Measurements from ENCODE around the gene NDUFA3.
A peak's percentile ranks its signal among the peaks of the same experiment; 100 is the strongest.

Gene NDUFA3

DNA sequence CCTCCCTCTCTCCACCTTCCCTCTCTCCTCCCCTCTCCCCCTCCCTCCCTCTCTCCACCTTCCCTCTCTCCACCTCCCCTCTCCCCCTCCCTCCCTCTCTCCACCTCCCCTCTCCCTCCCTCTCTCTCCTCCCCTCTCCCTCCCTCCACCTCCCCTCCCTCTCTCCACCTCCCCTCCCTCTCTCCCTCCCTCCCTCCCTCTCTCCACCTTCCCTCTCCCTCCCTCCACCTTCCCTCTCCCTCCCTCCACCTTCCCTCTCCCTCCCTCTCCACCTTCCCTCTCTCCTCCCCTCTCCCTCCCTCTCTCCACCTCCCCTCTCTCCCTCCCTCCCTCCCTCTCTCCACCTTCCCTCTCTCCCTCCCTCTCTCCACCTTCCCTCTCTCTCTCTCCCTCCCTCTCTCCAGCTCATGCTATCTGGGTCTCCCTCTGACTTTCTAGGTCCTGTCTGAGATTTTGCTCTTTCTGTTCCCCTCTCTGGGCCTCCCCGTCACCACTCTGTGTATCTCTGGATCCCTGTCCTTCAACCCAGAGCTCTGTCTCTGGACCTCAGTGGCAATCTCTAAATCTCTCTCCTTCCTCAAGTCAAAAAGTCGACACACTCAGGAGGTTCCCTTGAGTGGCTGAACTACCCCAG lies 31.4 kb downstream of the NDUFA3 start:
- no peak for DNase-seq
- in situ Hi-C loops (cut with HindIII; ENCODE audit: low pct_ligation_motif_present, low pct_unique_long_range_greater_than_20kb, low sequenced_read_pairs), result no loop called here

DNA sequence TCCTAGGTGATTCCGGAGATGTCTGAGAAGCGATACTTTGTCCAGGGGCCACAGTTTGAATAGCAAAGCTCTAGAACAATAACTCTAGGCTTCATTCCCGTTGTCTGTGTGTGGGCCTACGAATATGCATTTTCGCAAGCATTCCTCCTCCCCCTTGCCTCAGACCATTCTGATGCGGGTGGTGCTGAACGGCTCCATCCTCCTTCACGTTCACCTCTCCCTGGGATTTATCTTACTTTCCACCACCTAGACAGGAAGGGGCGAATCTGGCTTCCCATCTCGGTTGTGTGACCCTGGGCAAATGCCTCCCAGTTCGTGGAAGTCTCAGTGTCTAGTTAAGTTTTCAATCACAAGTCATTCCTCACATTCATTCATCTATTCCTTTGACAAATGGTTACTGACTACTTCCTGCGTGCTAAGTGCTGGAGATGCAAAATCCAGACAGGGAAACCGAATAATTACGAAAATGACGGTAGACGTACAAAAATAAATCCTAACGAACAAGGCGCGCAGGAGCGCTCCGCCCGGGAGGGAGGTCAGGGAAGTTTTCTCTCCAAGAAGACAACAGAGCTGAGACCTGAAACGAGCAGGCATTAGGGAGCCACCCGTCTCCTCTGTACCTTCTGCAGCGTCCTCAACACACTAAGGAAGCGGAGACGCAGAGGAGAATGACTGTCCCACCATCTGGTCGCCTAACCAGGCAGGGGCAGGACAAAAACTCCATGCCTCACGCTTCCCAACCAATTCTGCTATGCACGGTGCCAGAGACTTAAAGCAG lies 33.6 kb downstream of the NDUFA3 start:
- in situ Hi-C loops (cut with HindIII; ENCODE audit: low pct_ligation_motif_present, low pct_unique_long_range_greater_than_20kb, low sequenced_read_pairs), result no loop called here
- DNase-seq, result no peak

- in situ Hi-C loops (cut with HindIII; ENCODE audit: low pct_ligation_motif_present, low pct_unique_long_range_greater_than_20kb, low sequenced_read_pairs), result no loop called here
- peak; percentile 98 for DNase-seq
These were observed 34.4 kb downstream of the NDUFA3 start for GRCh38 chr19:54136864-54137698.

- in situ Hi-C loops (cut with HindIII; ENCODE audit: low pct_ligation_motif_present, low pct_unique_long_range_greater_than_20kb, low sequenced_read_pairs), result no loop called here
- DNase-seq, result peak; percentile 19
These were observed 35.2 kb downstream of the NDUFA3 start, which contains the start of gene CNOT3 for GRCh38 chr19:54137699-54138488. TSS of gene CNOT3 (plus strand) at chr19:54137762. CDS start at chr19:54142979, 5,217 bp downstream.

- in situ Hi-C loops (cut with HindIII; ENCODE audit: low pct_ligation_motif_present, low pct_unique_long_range_greater_than_20kb, low sequenced_read_pairs), result no loop called here
- no peak for DNase-seq
These were observed 36.0 kb downstream of the NDUFA3 start for GRCh38 chr19:54138489-54139256.

GRCh38 chr19:54141356-54141755 lies 38.7 kb downstream of the NDUFA3 start:
- DNase-seq, result no peak
- in situ Hi-C loops (cut with HindIII; ENCODE audit: low pct_ligation_motif_present, low pct_unique_long_range_greater_than_20kb, low sequenced_read_pairs), result no loop called here

GRCh38 chr19:54142166-54142780 lies 39.6 kb downstream of the NDUFA3 start:
- no peak for DNase-seq
- in situ Hi-C loops (cut with HindIII; ENCODE audit: low pct_ligation_motif_present, low pct_unique_long_range_greater_than_20kb, low sequenced_read_pairs), result no loop called here

DNA sequence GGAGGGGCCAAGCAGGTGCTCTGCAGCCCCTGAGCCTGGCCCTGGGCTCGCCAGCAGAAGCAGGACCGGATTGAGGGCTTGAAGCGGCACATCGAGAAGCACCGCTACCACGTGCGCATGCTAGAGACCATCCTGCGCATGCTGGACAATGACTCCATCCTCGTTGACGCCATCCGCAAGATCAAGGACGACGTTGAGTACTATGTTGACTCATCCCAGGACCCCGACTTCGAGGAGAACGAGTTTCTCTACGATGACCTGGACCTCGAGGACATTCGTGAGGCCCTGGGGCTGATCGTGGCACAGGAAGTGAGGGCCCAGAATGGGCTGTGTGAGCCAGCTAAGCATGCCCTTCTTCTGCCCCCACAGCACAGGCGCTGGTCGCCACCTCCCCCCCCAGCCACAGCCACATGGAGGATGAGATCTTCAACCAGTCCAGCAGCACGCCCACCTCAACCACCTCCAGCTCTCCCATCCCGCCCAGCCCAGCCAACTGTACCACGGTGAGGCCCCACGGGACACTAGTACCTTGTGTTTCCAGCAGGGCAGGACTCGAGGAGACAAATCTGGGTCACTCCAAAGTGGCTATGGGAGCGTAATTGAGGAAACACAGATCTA lies 43.0 kb downstream of the NDUFA3 start:
- in situ Hi-C loops (cut with HindIII; ENCODE audit: low pct_ligation_motif_present, low pct_unique_long_range_greater_than_20kb, low sequenced_read_pairs), result no loop called here
- no peak for DNase-seq

DNA sequence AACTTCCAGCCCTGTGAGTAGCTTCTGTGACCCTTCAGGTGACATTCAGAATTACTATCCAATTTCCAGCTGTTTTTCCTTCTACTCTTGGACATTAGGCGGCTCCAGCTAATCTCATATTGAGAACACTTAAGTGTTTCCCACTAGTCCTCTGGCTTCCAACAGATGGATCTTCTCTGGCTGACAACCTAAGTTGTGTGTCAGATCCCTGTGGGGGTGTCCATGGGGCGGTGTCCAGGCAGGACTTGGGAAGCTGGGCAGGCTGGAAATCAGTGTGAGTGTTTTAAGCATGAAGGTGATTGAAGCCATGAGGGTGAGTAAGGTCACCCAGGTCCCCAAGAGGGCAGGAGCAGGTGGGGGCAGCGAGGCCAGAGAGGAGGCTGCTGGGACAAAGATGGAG lies 45.0 kb downstream of the NDUFA3 start:
- DNase-seq, result no peak
- in situ Hi-C loops (cut with HindIII; ENCODE audit: low pct_ligation_motif_present, low pct_unique_long_range_greater_than_20kb, low sequenced_read_pairs), result no loop called here

GRCh38 chr19:54148158-54148557 lies 45.5 kb downstream of the NDUFA3 start:
- DNase-seq, result no peak
- in situ Hi-C loops (cut with HindIII; ENCODE audit: low pct_ligation_motif_present, low pct_unique_long_range_greater_than_20kb, low sequenced_read_pairs), result no loop called here

GRCh38 chr19:54149021-54149812 lies 46.6 kb downstream of the NDUFA3 start:
- in situ Hi-C loops (cut with HindIII; ENCODE audit: low pct_ligation_motif_present, low pct_unique_long_range_greater_than_20kb, low sequenced_read_pairs), result no loop called here
- no peak for DNase-seq

DNA sequence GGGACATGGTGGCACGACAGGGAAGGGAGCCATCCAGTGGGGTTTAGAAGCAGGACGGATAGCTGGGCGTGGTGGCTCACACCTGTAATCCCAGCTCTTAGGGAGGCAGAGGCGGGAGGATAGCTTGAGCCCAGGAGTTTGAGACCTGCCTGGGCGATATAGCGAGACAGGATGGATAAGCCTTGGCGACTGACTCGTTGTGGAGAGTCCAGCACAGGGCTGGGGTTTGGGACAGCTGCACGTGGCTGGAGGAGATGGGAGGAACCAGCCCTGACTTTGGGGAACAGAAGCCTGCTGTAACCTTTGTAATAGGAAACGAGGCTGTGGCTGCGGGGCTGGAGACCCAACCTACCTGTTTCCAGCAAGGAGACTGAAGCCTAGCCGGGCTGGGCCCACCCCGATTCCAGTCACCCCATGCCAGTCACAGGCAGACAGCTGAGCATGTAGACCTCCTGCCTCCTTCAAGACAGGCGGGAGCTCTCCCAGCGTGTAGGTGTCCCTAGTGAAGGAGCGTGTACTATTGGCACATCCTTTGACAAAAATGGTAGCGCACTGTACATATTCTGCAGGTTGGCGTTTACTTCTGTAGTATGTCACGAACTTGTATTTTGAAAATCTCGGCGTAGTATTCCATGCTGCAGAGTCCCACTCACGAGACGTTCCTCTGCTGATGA lies 48.8 kb downstream of the NDUFA3 start:
- in situ Hi-C loops (cut with HindIII; ENCODE audit: low pct_ligation_motif_present, low pct_unique_long_range_greater_than_20kb, low sequenced_read_pairs), result no loop called here
- no peak for DNase-seq

GRCh38 chr19:54152267-54152666 lies 49.6 kb downstream of the NDUFA3 start:
- no peak for DNase-seq
- in situ Hi-C loops (cut with HindIII; ENCODE audit: low pct_ligation_motif_present, low pct_unique_long_range_greater_than_20kb, low sequenced_read_pairs), result no loop called here

DNA sequence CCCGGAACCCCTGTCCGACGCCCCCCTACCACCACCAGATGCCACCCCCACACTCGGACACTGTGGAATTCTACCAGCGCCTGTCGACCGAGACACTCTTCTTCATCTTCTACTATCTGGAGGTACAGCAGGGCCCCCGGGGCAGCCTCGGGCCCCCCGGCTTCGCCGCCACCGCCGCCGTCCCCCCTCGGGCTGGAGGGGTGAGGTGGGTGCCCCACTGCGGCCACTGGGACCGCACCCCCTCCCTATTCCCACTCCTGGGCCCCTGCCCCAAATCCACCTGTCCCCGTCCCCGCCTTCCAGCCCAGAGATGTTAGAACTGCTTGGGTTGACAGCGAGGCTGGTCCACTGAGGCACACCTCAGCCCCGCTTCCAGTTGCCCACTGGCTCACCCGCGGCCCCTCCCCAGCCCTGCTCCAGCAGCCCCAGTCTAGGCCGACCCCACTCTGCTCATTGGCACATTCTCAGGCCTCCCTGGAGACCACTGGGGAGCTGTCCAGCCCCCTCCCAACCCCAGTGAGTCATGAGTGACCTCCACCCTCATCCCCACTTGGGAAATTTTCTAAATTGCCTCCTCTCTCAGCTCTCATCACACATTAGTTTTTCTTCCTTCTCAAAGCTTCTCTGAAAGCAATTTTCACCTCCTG lies 50.3 kb downstream of the NDUFA3 start:
- in situ Hi-C loops (cut with HindIII; ENCODE audit: low pct_ligation_motif_present, low pct_unique_long_range_greater_than_20kb, low sequenced_read_pairs), result no loop called here
- no peak for DNase-seq

- no peak for DNase-seq
- in situ Hi-C loops (cut with HindIII; ENCODE audit: low pct_ligation_motif_present, low pct_unique_long_range_greater_than_20kb, low sequenced_read_pairs), result no loop called here
These were observed 51.2 kb downstream of the NDUFA3 start for GRCh38 chr19:54153731-54154326.

Data from ACHN (cell line).